ENCODE measurements around the gene HDAC7.

HDAC7 gene

DNA sequence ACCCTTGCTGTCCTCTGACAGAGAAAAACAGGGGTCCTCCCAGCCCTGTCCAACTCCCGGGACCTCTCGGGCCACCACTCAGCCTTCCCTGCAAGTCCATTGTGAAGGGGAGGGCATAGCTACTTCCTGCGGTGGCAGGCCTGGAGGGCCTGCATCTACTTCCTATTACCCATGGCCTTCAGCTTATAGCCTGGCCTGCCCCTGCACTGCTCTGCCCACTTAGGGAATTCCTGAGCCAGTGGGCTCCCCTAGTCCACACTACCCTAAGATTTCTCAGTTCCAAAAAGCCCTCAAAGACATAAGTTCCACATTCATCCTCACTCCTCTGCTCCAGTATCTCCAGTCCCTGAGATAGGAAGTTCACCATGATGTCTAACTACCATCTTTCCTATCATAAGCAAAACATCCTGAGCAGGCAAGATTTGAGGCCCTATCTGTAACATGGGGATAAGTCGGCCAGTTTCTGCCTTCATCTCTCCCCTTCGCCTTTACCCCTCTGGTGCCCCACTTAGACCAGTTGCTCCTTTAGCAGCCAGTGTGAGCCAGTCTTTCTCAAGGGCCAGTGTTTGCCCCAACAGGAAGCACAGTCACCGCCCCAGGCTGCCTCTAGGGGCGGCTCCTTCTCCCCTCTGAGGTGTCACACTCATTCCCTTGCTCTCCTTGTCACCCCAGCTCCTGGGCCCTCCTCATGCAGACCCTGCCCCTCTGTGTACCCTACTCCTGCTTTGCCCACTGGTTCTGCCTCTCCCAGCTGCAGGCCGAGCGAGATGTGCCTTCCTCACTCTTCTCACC is 10.9 kb downstream of the HDAC7 start:
- TF ChIP-seq, protein P1, sequence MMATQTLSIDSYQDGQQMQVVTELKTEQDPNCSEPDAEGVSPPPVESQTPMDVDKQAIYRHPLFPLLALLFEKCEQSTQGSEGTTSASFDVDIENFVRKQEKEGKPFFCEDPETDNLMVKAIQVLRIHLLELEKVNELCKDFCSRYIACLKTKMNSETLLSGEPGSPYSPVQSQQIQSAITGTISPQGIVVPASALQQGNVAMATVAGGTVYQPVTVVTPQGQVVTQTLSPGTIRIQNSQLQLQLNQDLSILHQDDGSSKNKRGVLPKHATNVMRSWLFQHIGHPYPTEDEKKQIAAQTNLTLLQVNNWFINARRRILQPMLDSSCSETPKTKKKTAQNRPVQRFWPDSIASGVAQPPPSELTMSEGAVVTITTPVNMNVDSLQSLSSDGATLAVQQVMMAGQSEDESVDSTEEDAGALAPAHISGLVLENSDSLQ (IDR thresholded peaks at IDR 0.05) = no peak
- no peak for TF ChIP-seq FOXK2 (IDR thresholded peaks at IDR 0.05)
- ChIA-PET CTCF (interaction anchor here (1.2 to 1.6 kb wide), 4 partner anchors 9 to 102 kb away, joined by 4 to 8 read pairs (median 6); no protein-coding TSS in a partner anchor), POLR2A (interaction anchor here (1.6 kb wide), 1 partner anchor 10 kb away, joined by 5 read pairs; no protein-coding TSS in a partner anchor)
- no peak for DNase-seq (ENCODE audit: extremely low spot score)

GRCh38 chr12:47808050-47808449 is 11.7 kb downstream of the HDAC7 start:
- TF ChIP-seq SUZ12 (IDR thresholded peaks at IDR 0.05) = no peak
- no peak for TF ChIP-seq CTBP1 (IDR thresholded peaks at IDR 0.05; ENCODE audit: borderline replicate concordance)
- no peak for TF ChIP-seq HDGF (IDR thresholded peaks at IDR 0.05; ENCODE audit: borderline replicate concordance)
- TF ChIP-seq ARNT (IDR thresholded peaks at IDR 0.05) = no peak
- TF ChIP-seq ZNF384 (IDR thresholded peaks at IDR 0.05) = no peak
- no peak for TF ChIP-seq ELF4 (IDR thresholded peaks at IDR 0.05)
- TF ChIP-seq TARDBP (IDR thresholded peaks at IDR 0.05) = no peak
- TF ChIP-seq NFRKB (IDR thresholded peaks at IDR 0.05) = no peak
- TF ChIP-seq L3MBTL2 (conservative IDR thresholded peaks at IDR 0.05) = no peak
- TF ChIP-seq FOXK2 (IDR thresholded peaks at IDR 0.05) = no peak
- TF ChIP-seq LEF1 (IDR thresholded peaks at IDR 0.05; ENCODE audit: borderline replicate concordance) = no peak
- no peak for TF ChIP-seq FOXM1 (IDR thresholded peaks at IDR 0.05; ENCODE audit: borderline replicate concordance)
- TF ChIP-seq SP1 (IDR thresholded peaks at IDR 0.05) = no peak
- ChIA-PET CTCF (interaction anchor here (0.5 to 1.6 kb wide), 6 partner anchors 10 to 118 kb away, joined by 3 to 8 read pairs (median 6); no protein-coding TSS in a partner anchor), POLR2A (interaction anchor here (1.6 kb wide), 1 partner anchor 10 kb away, joined by 5 read pairs; no protein-coding TSS in a partner anchor)
- no peak for DNase-seq (ENCODE audit: extremely low spot score)

DNA sequence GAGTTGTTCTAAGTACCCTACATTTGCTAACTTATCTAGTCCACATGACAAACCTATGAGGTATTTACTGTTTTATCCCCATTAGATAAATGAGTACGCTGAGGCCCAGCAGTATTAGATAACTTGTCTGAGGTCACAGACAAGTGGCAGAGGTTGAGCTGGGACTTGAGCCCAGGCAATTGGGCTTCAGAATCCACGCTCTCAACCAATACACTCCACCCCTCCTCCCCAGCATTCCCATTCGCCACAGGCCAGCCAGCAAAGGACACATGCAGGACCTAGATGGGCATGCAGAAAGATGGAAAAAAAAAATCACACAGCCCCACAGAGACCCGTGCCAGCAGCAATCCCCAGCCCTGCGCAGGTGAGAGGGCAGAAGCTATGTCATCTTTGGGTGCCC is 12.4 kb downstream of the HDAC7 start:
- POLR2A ChIA-PET = interaction anchor here (1.6 kb wide), 1 partner anchor 11 kb away, joined by 5 read pairs; no protein-coding TSS in a partner anchor
- DNase-seq (ENCODE audit: extremely low spot score) = no peak
- CTCF ChIA-PET = interaction anchor here (0.5 to 1.6 kb wide), 5 partner anchors 10 to 117 kb away, joined by 4 to 8 read pairs (median 6); no protein-coding TSS in a partner anchor
- no peak for TF ChIP-seq LEF1 (IDR thresholded peaks at IDR 0.05; ENCODE audit: borderline replicate concordance)
- TF ChIP-seq CTBP1 (IDR thresholded peaks at IDR 0.05; ENCODE audit: borderline replicate concordance) = no peak
- no peak for TF ChIP-seq TARDBP (IDR thresholded peaks at IDR 0.05)
- no peak for TF ChIP-seq FOXM1 (IDR thresholded peaks at IDR 0.05; ENCODE audit: borderline replicate concordance)
- no peak for TF ChIP-seq BHLHE40 (IDR thresholded peaks at IDR 0.05; ENCODE audit: borderline replicate concordance)

- ChIA-PET CTCF (interaction anchor here (1.6 kb wide), 1 partner anchor 32 kb away, joined by 4 read pairs; no protein-coding TSS in a partner anchor), POLR2A (no interaction called here)
- TF ChIP-seq FOXM1 (IDR thresholded peaks at IDR 0.05; ENCODE audit: borderline replicate concordance) (no peak), ELF4 (IDR thresholded peaks at IDR 0.05) (no peak), TARDBP (IDR thresholded peaks at IDR 0.05) (no peak), HDGF (IDR thresholded peaks at IDR 0.05; ENCODE audit: borderline replicate concordance) (no peak), BHLHE40 (IDR thresholded peaks at IDR 0.05; ENCODE audit: borderline replicate concordance) (no peak), SP1 (IDR thresholded peaks at IDR 0.05) (no peak), L3MBTL2 (conservative IDR thresholded peaks at IDR 0.05) (no peak), FOXK2 (IDR thresholded peaks at IDR 0.05) (no peak), CTBP1 (IDR thresholded peaks at IDR 0.05; ENCODE audit: borderline replicate concordance) (no peak), ZNF384 (IDR thresholded peaks at IDR 0.05) (no peak), ARNT (IDR thresholded peaks at IDR 0.05) (no peak), LEF1 (IDR thresholded peaks at IDR 0.05; ENCODE audit: borderline replicate concordance) (no peak), NFRKB (IDR thresholded peaks at IDR 0.05) (no peak)
- TF ChIP-seq, protein P1 (IDR thresholded peaks at IDR 0.05) = no peak
- no peak for DNase-seq (ENCODE audit: extremely low spot score)
Measured at GRCh38 chr12:47805417-47805816, 14.3 kb downstream of the HDAC7 start.

DNA sequence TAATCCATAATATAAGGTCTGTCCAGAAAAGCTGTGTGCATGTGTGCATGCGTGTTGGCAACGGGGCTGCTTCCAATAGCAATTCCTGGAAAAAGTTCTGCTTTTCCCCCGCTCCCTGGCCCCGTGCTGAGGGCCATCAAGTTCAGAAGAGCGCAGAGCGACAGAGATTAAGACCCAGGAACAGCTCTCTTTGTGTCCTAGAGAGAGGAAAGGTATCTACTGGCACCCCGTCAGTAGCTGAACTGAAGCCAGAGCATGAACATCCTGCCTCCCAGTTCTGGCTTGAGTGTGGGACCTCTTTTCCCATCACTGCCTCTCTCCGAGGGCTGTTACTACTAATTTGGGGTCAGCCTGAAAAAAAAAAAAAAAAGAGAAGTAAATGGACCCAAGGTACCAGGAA is 15.5 kb downstream of the HDAC7 start:
- TF ChIP-seq FOXA1 (IDR thresholded peaks at IDR 0.05) = no peak
- no peak for TF ChIP-seq SUZ12 (IDR thresholded peaks at IDR 0.05)
- no peak for TF ChIP-seq ZNF384 (IDR thresholded peaks at IDR 0.05)
- no peak for TF ChIP-seq ELF4 (IDR thresholded peaks at IDR 0.05)
- no peak for TF ChIP-seq FOXK2 (IDR thresholded peaks at IDR 0.05)
- no peak for TF ChIP-seq L3MBTL2 (conservative IDR thresholded peaks at IDR 0.05)
- no peak for TF ChIP-seq TARDBP (IDR thresholded peaks at IDR 0.05)
- TF ChIP-seq NFRKB (IDR thresholded peaks at IDR 0.05) = no peak
- TF ChIP-seq BHLHE40 (IDR thresholded peaks at IDR 0.05; ENCODE audit: borderline replicate concordance) = no peak
- TF ChIP-seq, protein P1 (IDR thresholded peaks at IDR 0.05) = no peak
- TF ChIP-seq SP1 (IDR thresholded peaks at IDR 0.05) = no peak
- TF ChIP-seq ARNT (IDR thresholded peaks at IDR 0.05) = no peak
- TF ChIP-seq CTBP1 (IDR thresholded peaks at IDR 0.05; ENCODE audit: borderline replicate concordance) = no peak
- no peak for TF ChIP-seq FOXM1 (IDR thresholded peaks at IDR 0.05; ENCODE audit: borderline replicate concordance)
- TF ChIP-seq LEF1 (IDR thresholded peaks at IDR 0.05; ENCODE audit: borderline replicate concordance) = no peak
- no peak for TF ChIP-seq HDGF (IDR thresholded peaks at IDR 0.05; ENCODE audit: borderline replicate concordance)
- POLR2A ChIA-PET = no interaction called here
- no peak for DNase-seq (ENCODE audit: extremely low spot score)
- CTCF ChIA-PET = no interaction called here
